Panc1 (cell line): Measurements from ENCODE around the gene PRM3. TPM values are rescaled to one million over a fixed set of nuclear protein-coding genes. Genes with fewer than 3 reads are reported as not detected.

Experiments used
- ATAC-seq: fragments of 200-7000 bp; cut with Tn5 transposase; 2 replicates; pipeline ENCODE4 v1.9.1; 2020; ENCODE audit warnings: mild to moderate bottlenecking, moderate library complexity
- BruUV-seq: library from RNA; stranded (reverse); fragments of 400-500 nt; replicated peaks from 2 replicates; lab custom pipeline; 2021; lab: Mats Ljungman, UMichigan
- CTCF ChIA-PET: fragments of 300-600 bp; sonication (Branson Sonifier 250); formaldehyde crosslinking; loops from one replicate; lab custom pipeline; 2022; ENCODE audit warnings: antibody characterized with exemption; lab: Charles Lee
- POLR2A ChIA-PET: fragments of 300-600 bp; sonication (Branson Sonifier 250); formaldehyde crosslinking; loops from one replicate; lab custom pipeline; 2022; ENCODE audit warnings: antibody characterized with exemption; lab: Charles Lee
- DNase-seq: peaks from one replicate; pipeline ENCODE4 v3.0.0-alpha.2; 2010; ENCODE audit warnings: low read depth, low spot score
- H3K27ac ChIP-seq: 2 replicates; pipeline ENCODE4 v1.5.1; 2011; ENCODE audit warnings: mild to moderate bottlenecking, low read length, inconsistent platforms
- H3K27me3 ChIP-seq: fragments of 200-500 bp; sonication (Bioruptor generic); 2 replicates; pipeline ENCODE4 v1.6.0; 2014; ENCODE audit warnings: low read length, inconsistent platforms; ENCODE audit not compliant: control insufficient read depth, insufficient read depth
- H3K36me3 ChIP-seq: fragments of 200-500 bp; sonication (Bioruptor generic); 2 replicates; pipeline ENCODE4 v1.5.1; 2014; ENCODE audit warnings: inconsistent platforms, mild to moderate bottlenecking, low read length, moderate library complexity; ENCODE audit not compliant: control insufficient read depth, insufficient read depth
- H3K4me1 ChIP-seq: 2 replicates; pipeline ENCODE4 v1.5.1; 2011; ENCODE audit warnings: inconsistent platforms, mild to moderate bottlenecking, low read length, moderate library complexity; ENCODE audit not compliant: control insufficient read depth, insufficient read depth
- H3K4me3 ChIP-seq, 2 experiments: 2 replicates each; pipeline ENCODE4 v1.5.1; 2011 to 2012; ENCODE audit warnings: low read depth in 2 of 2, low read length in 2 of 2, mild to moderate bottlenecking in 2 of 2, inconsistent platforms in 1 of 2, moderate library complexity in 1 of 2
- H3K9me3 ChIP-seq: fragments of 200-500 bp; sonication (Bioruptor generic); 2 replicates; pipeline ENCODE4 v1.5.1; 2014; ENCODE audit warnings: low read depth, mild to moderate bottlenecking, inconsistent platforms, low read length, moderate library complexity; ENCODE audit not compliant: control insufficient read depth, insufficient read depth
- CTCF ChIP-seq: fragments of 450-650 bp; IDR thresholded peaks from 2 replicates; pipeline ENCODE4 v1.5.1; 2017; ENCODE audit warnings: mild to moderate bottlenecking
- POLR2AphosphoS5 ChIP-seq: IDR thresholded peaks from 2 replicates; pipeline ENCODE4 v1.6.1; 2012; ENCODE audit warnings: mild to moderate bottlenecking, low read depth, low read length, moderate library complexity
- REST ChIP-seq, 2 experiments: IDR thresholded peaks; 2 replicates each; pipeline ENCODE4 v1.6.1; 2011 to 2012; ENCODE audit warnings: low read depth in 2 of 2, control low read depth in 1 of 2, low read length in 1 of 2, mild to moderate bottlenecking in 1 of 2, moderate library complexity in 1 of 2; ENCODE audit not compliant: insufficient read depth in 1 of 2
- SIN3A ChIP-seq: IDR thresholded peaks from 2 replicates; pipeline ENCODE4 v1.6.1; 2012; ENCODE audit warnings: low read depth, mild to moderate bottlenecking, low read length, moderate library complexity, borderline replicate concordance; ENCODE audit not compliant: insufficient read depth
- TCF7L2 ChIP-seq: IDR thresholded peaks from 2 replicates; pipeline ENCODE4 v1.6.1; 2011; ENCODE audit warnings: mild to moderate bottlenecking, low read depth, low read length, inconsistent platforms
- in situ Hi-C: cut with HindIII; loops from 2 replicates; pipeline ENCODE4 v1.10.0; 2016; ENCODE audit warnings: low sequenced_read_pairs, low pct_unique_long_range_greater_than_20kb
- intact Hi-C: fragments of 100-400 bp; cut with micrococcal nuclease; formaldehyde crosslinking; loops from one replicate; pipeline ENCODE4 v1.10.0; 2022; ENCODE audit not compliant: unreplicated experiment
- total RNA-seq: library from RNA; stranded (reverse); gene quantifications from one replicate; pipeline ENCODE4 v1.2.1, GENCODE V29; 2021; ENCODE audit not compliant: unreplicated experiment

The PRM3 gene
- total RNA-seq, 1 experiment from 2014 or later: not detected

GRCh38 chr16:11319529-11320146 lies 46.2 kb upstream of the PRM3 start:
- Histone ChIP-seq H3K36me3 (no peaks in the 10 kb centered on the region), H3K4me1 (peaks cover 2% of the 10 kb centered on the region; the same call in 1 of the 2 replicates), H3K27me3 (no peaks in the 10 kb centered on the region), H3K27ac (no peak overlapping the region), H3K4me3 (no peak overlapping the region), H3K9me3 (no peaks in the 10 kb centered on the region)
- no TSS peak for BruUV-seq
- TF ChIP-seq REST (IDR thresholded peaks at IDR 0.05; ENCODE audit: insufficient read depth in 1 of 2, low read depth in 2 of 2, low read length in 1 of 2) (no peak), POLR2AphosphoS5 (no peak), SIN3A (no peak), CTCF (no peak), TCF7L2 (no peak)
- no peak for ATAC-seq
- no peak for DNase-seq
- intact Hi-C loops (no loop called here), in situ Hi-C loops (no loop called here)
- POLR2A ChIA-PET: no interaction called here
- CTCF ChIA-PET: interaction anchor here (0.6 kb wide), 1 partner anchor 321 kb away, joined by 3 read pairs; no protein-coding TSS in a partner anchor

- ChIA-PET POLR2A (no interaction called here), CTCF (interaction anchor here (0.6 kb wide), 1 partner anchor 322 kb away, joined by 3 read pairs; no protein-coding TSS in a partner anchor)
- TF ChIP-seq REST (IDR thresholded peaks at IDR 0.05; ENCODE audit: insufficient read depth in 1 of 2, low read depth in 2 of 2, low read length in 1 of 2) (no peak), SIN3A (no peak), POLR2AphosphoS5 (no peak), CTCF (no peak)
- peaks cover 2% of the 10 kb centered on the region; the same call in 1 of the 2 replicates for H3K4me1 ChIP-seq
- DNase-seq (no peak), ATAC-seq (no peak)
- no peaks in the 10 kb centered on the region for H3K27me3 ChIP-seq
- no TSS peak for BruUV-seq
- no peak overlapping the region for H3K27ac ChIP-seq
- intact Hi-C loops: no loop called here
- in situ Hi-C loops: no loop called here
- no peak overlapping the region for H3K4me3 ChIP-seq
- no peaks in the 10 kb centered on the region for H3K9me3 ChIP-seq
- H3K36me3 ChIP-seq: no peaks in the 10 kb centered on the region
These were observed 45.4 kb upstream of the PRM3 start for GRCh38 chr16:11318817-11319216.
